Measurements from ENCODE around the gene SAMD1.

GRCh38 chr19:14072535-14073260 is 17.9 kb downstream of the SAMD1 start, which contains the start of gene MISP3:
- TF ChIP-seq BATF2 (CRISPR knock-in tag; IDR thresholded peaks at IDR 0.05) = 0 out of 2 replicates have a peak, but pooled peaks have one; percentile 2
- no peak for TF ChIP-seq SCMH1 (CRISPR knock-in tag; IDR thresholded peaks at IDR 0.05; ENCODE audit: borderline replicate concordance)
- TF ChIP-seq E2F2 (CRISPR knock-in tag; IDR thresholded peaks at IDR 0.05; ENCODE audit: borderline replicate concordance) = no peak
- TF ChIP-seq ZFP1 (CRISPR knock-in tag; IDR thresholded peaks at IDR 0.05) = no peak
- TF ChIP-seq NFATC3 (CRISPR knock-in tag; IDR thresholded peaks at IDR 0.05) = no peak
- no peak for TF ChIP-seq PBX3 (CRISPR knock-in tag; IDR thresholded peaks at IDR 0.05; ENCODE audit: borderline replicate concordance)
